Activated B cell treated with CpG ODN at 0.5 μM for 24 hours (primary cell): ENCODE data around the gene HDAC5. TPM values are rescaled to one million over a fixed set of nuclear protein-coding genes. Genes with fewer than 3 reads are reported as not detected.
"Not testable (repeated sequence)": the region's sequence is repeated elsewhere in the genome, so short reads cannot be mapped to it uniquely, and the experiment has no call there.

Source experiments
- ATAC-seq: fragments of 200-7000 bp; cut with Tn5 transposase; one replicate; pipeline ENCODE4 v1.10.0; 2021; ENCODE audit warnings: low read depth, mild to moderate bottlenecking, moderate library complexity
- CTCF ChIA-PET: fragments of 350-600 bp; sonication (Branson Sonifier 250); formaldehyde crosslinking; loops from one replicate; lab custom pipeline; 2021; ENCODE audit warnings: antibody characterized with exemption; lab: Charles Lee
- POLR2A ChIA-PET: fragments of 350-600 bp; sonication (Branson Sonifier 250); formaldehyde crosslinking; loops from one replicate; lab custom pipeline; 2021; ENCODE audit warnings: antibody characterized with exemption; lab: Charles Lee
- DNase-seq: peaks from one replicate; pipeline ENCODE4 v3.0.0; 2022
- H3K27ac Mint-ChIP-seq: one replicate; pipeline ENCODE4 v1.8.0; 2020; ENCODE audit warnings: mixed read lengths
- H3K27me3 Mint-ChIP-seq: one replicate; pipeline ENCODE4 v1.8.0; 2021; ENCODE audit warnings: mixed read lengths
- H3K36me3 Mint-ChIP-seq: one replicate; pipeline ENCODE4 v1.8.0; 2021; ENCODE audit warnings: low read depth, mixed read lengths
- H3K4me1 Mint-ChIP-seq: one replicate; pipeline ENCODE4 v1.8.0; 2021; ENCODE audit warnings: mixed read lengths
- H3K4me3 Mint-ChIP-seq: one replicate; pipeline ENCODE4 v1.8.0; 2020; ENCODE audit warnings: mild to moderate bottlenecking, mixed read lengths
- H3K9me3 Mint-ChIP-seq: one replicate; pipeline ENCODE4 v1.8.0; 2020; ENCODE audit warnings: mixed read lengths
- CTCF ChIP-seq: fragments of 200-600 bp; IDR thresholded peaks from one replicate; pipeline ENCODE4 v1.8.0; 2022; ENCODE audit warnings: antibody characterized with exemption, mild to moderate bottlenecking
- intact Hi-C: fragments of 100-400 bp; cut with micrococcal nuclease; formaldehyde crosslinking; loops from one replicate; pipeline ENCODE4 v1.15.1; 2024
- total RNA-seq: library from RNA; stranded (reverse); gene quantifications from 2 replicates; pipeline ENCODE4 v1.2.3, GENCODE V29; 2022

Gene HDAC5
- total RNA-seq, 1 donor from 2014 or later: 35.1 TPM

- DNase-seq (no peak), ATAC-seq (no peak)
- H3K27me3 Mint-ChIP-seq: no peaks in the 10 kb centered on the region
- TF ChIP-seq CTCF: no peak
- peaks cover 61% of the 10 kb centered on the region for H3K36me3 Mint-ChIP-seq
- intact Hi-C loops: no loop called here
- no peak overlapping the region for H3K4me3 Mint-ChIP-seq
- ChIA-PET POLR2A (no interaction called here), CTCF (no interaction called here)
- no peaks in the 10 kb centered on the region for H3K9me3 Mint-ChIP-seq
- peaks cover 17% of the 10 kb centered on the region for H3K4me1 Mint-ChIP-seq
- no peak overlapping the region for H3K27ac Mint-ChIP-seq
Measured at GRCh38 chr17:44037471-44037870, 86.0 kb downstream of the HDAC5 start.

GRCh38 chr17:44034688-44035087 is 88.8 kb downstream of the HDAC5 start:
- H3K27me3 Mint-ChIP-seq, H3K27ac Mint-ChIP-seq, CTCF ChIA-PET, H3K9me3 Mint-ChIP-seq, ATAC-seq, intact Hi-C loops, POLR2A ChIA-PET, H3K4me3 Mint-ChIP-seq, DNase-seq: not testable (repeated sequence)
- peaks cover 11% of the 10 kb centered on the region for H3K4me1 Mint-ChIP-seq
- H3K36me3 Mint-ChIP-seq: peaks cover 55% of the 10 kb centered on the region

GRCh38 chr17:44033861-44034408 is 89.5 kb downstream of the HDAC5 start:
- ChIA-PET POLR2A (no interaction called here), CTCF (no interaction called here)
- TF ChIP-seq CTCF: no peak
- Mint-ChIP-seq H3K9me3 (no peaks in the 10 kb centered on the region), H3K27me3 (no peaks in the 10 kb centered on the region), H3K4me3 (no peak overlapping the region), H3K36me3 (peaks cover 54% of the 10 kb centered on the region), H3K27ac (no peak overlapping the region), H3K4me1 (peaks cover 11% of the 10 kb centered on the region)
- no peak for DNase-seq
- intact Hi-C loops: no loop called here
- no peak for ATAC-seq

- CTCF ChIA-PET: interaction anchor here (1.4 kb wide), 1 partner anchor 11 kb away, joined by 7 read pairs; no protein-coding TSS in a partner anchor
- POLR2A ChIA-PET: no interaction called here
- H3K27ac Mint-ChIP-seq: no peak overlapping the region
Measured at GRCh38 chr17:44030482-44030881, 93.0 kb downstream of the HDAC5 start.

GRCh38 chr17:44029736-44030135 is 93.7 kb downstream of the HDAC5 start:
- Mint-ChIP-seq H3K36me3 (peaks cover 28% of the 10 kb centered on the region), H3K4me3 (no peak overlapping the region), H3K27ac (no peak overlapping the region), H3K9me3 (no peaks in the 10 kb centered on the region), H3K27me3 (no peaks in the 10 kb centered on the region), H3K4me1 (peaks cover 11% of the 10 kb centered on the region)
- intact Hi-C loops: no loop called here
- ChIA-PET CTCF (interaction anchor here (1.4 kb wide), 1 partner anchor 11 kb away, joined by 7 read pairs; no protein-coding TSS in a partner anchor), POLR2A (no interaction called here)
- no peak for TF ChIP-seq CTCF
- no peak for DNase-seq
- ATAC-seq: no peak

More at GRCh38 chr17:44030482-44030881, 93.0 kb downstream of the HDAC5 start:
- Mint-ChIP-seq H3K4me3 (no peak overlapping the region), H3K27me3 (no peaks in the 10 kb centered on the region), H3K9me3 (no peaks in the 10 kb centered on the region), H3K36me3 (peaks cover 26% of the 10 kb centered on the region), H3K4me1 (peaks cover 11% of the 10 kb centered on the region)
- intact Hi-C loops: no loop called here
- ATAC-seq (no peak), DNase-seq (no peak)
- TF ChIP-seq CTCF: no peak

Other genes with a start within 250 kb of the HDAC5 start
- gene MPP2, start 216.1 kb downstream of the HDAC5 start, total RNA-seq: not detected in 2 replicates
- not detected in 2 replicates for gene PPY, start 181.2 kb downstream of the HDAC5 start, total RNA-seq
- not detected in 2 replicates for gene PYY, start 169.7 kb downstream of the HDAC5 start, total RNA-seq
- 1.0 and 1.2 TPM in 2 replicates for gene NAGS, start 119.0 kb downstream of the HDAC5 start, total RNA-seq
- 23.0 and 24.6 TPM in 2 replicates for gene TMEM101, start 108.7 kb downstream of the HDAC5 start, total RNA-seq
- gene LSM12, start 57.0 kb downstream of the HDAC5 start, total RNA-seq: 57.3 and 68.7 TPM in 2 replicates
- 30.9 and 35.2 TPM in 2 replicates for gene G6PC3, start 52.9 kb downstream of the HDAC5 start, total RNA-seq
- gene HROB, start 18.3 kb upstream of the HDAC5 start, total RNA-seq: 2.2 and 5.0 TPM in 2 replicates
- not detected in 2 replicates for gene ASB16, start 47.1 kb upstream of the HDAC5 start, total RNA-seq
- gene TMUB2, start 63.3 kb upstream of the HDAC5 start, total RNA-seq: 32.3 and 36.0 TPM in 2 replicates
- gene ATXN7L3, start 76.2 kb upstream of the HDAC5 start, total RNA-seq: 92.0 and 103 TPM in 2 replicates
- 139 and 146 TPM in 2 replicates for gene UBTF, start 96.0 kb upstream of the HDAC5 start, total RNA-seq
- 0.10 and 0.13 TPM in 2 replicates for gene SLC4A1, start 144.5 kb upstream of the HDAC5 start, total RNA-seq
- gene RUNDC3A, start 185.0 kb upstream of the HDAC5 start, total RNA-seq: 0.07 and 0.17 TPM in 2 replicates
- gene SLC25A39, start 201.2 kb upstream of the HDAC5 start, total RNA-seq: 119 and 129 TPM in 2 replicates
- 229 and 250 TPM in 2 replicates for gene GRN, start 221.7 kb upstream of the HDAC5 start, total RNA-seq
- 0.49 and 0.75 TPM in 2 replicates for gene FAM171A2, start 240.2 kb upstream of the HDAC5 start, total RNA-seq